A673 (cell line): Measurements from ENCODE around the gene CNOT2.

Experiments
- CTCF ChIP-seq: fragments of 300-800, 200-600 bp; sonication (generic); conservative IDR thresholded peaks from 2 replicates; pipeline ENCODE4 v1.5.1; 2017; ENCODE audit warnings: low read depth, mild to moderate bottlenecking, antibody characterized with exemption, low read length, moderate library complexity, mixed read lengths
- EZH2 ChIP-seq: fragments of 200-600 bp; sonication (generic); IDR thresholded peaks from 2 replicates; pipeline ENCODE4 v1.6.1; 2017; ENCODE audit warnings: borderline replicate concordance, low read depth, mild to moderate bottlenecking, mixed read lengths, antibody characterized with exemption, low read length; ENCODE audit not compliant: poor library complexity, severe bottlenecking

- TF ChIP-seq EZH2 = no peak
- no peak for TF ChIP-seq CTCF
Observed at GRCh38 chr12:70334742-70335141, 91.5 kb downstream of the CNOT2 start.
